Stimulated activated CD4-positive, alpha-beta T cell treated with anti-CD3 and anti-CD28 coated beads, Interleukin-15, amount 100 ng/mL, for 1 hour (primary cell): ENCODE results near the gene RAB3GAP2.
"Not testable (repeated sequence)": the region's sequence is repeated elsewhere in the genome, so short reads cannot be mapped to it uniquely, and the experiment has no call there.

Experiments used
- DNase-seq, 2 donors: peaks; one replicate each; pipeline ENCODE4 v3.0.0-alpha.2; 2020; ENCODE audit warnings: low read depth in 1 of 2, low spot score in 1 of 2

The RAB3GAP2 gene

GRCh38 chr1:220149742-220150141 is 122.5 kb downstream of the RAB3GAP2 start:
- no peak for DNase-seq

DNA sequence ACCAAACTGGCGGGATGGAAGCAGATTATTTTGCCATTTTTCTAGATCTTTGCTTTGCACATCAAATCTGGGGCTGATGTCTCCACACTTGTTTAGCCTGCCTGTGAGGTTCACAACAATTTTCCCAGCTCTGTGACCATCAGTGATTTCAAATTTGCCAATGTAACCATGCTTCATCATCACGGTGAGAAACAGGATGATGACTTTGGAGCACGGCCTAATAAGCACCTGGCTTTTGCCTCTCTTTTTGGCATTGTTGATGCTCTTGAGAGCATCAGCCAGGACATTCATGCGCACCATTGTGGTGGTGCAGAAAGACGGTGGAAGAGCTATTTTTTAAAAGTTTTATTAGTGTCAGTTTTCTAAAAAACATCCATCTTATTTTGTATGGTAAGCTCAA is 128.2 kb downstream of the RAB3GAP2 start:
- DNase-seq: no peak

GRCh38 chr1:220139966-220140365 is 132.3 kb downstream of the RAB3GAP2 start:
- DNase-seq: no peak

- DNase-seq: no peak
Measured at GRCh38 chr1:220137019-220137786, 135.1 kb downstream of the RAB3GAP2 start.

DNA sequence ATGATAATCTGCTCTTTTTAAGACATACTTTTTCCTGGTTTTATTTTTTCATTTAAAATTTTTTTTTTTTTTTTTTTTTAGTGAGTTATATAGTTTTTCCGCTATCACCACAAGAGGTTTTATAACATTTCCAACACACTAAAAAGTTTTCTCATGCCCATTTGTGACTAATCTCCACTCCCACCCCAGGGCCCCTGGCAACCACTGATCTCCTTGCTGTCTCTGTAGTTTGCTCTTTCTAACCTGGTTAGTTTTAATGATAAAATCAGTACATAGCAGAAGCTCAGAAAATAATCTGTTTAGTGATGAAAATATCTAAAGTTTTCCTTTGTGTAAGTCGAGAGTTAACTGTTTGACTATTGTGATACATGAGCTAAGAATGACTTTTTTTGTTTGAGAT is 136.5 kb downstream of the RAB3GAP2 start:
- no peak for DNase-seq

DNA sequence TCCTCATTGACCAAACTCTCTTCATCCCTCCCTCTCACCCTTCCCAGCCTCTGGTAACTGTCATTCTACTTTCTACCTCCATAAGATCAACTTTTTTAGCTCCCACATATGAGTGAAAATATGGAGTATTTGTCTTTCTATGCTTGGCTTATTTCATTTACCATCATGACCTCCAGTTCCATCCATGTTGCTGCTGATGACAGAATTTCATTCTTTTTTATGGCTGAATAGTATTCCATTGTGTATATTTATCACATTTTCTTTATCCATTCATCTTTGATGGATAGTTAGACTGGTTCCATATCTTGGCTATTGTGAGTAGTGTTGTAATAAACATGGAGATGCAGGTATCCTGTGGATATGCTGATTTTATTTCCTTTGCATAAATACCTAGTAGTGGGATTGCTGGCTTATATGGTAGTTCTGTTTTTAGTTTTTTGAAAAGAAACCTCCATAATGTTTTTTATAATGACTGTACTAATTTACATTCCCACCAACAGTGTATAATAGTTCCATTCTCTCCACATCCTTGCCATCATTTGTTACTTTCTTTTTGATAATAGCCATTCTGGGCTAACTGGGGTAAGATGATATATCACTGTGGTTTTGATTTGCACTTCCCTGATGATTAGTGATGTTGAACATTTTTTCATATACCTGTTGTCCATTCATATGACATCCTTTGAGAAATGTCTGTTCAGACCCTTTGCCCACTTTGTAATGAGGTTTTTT is 142.6 kb downstream of the RAB3GAP2 start:
- DNase-seq: no peak

DNA sequence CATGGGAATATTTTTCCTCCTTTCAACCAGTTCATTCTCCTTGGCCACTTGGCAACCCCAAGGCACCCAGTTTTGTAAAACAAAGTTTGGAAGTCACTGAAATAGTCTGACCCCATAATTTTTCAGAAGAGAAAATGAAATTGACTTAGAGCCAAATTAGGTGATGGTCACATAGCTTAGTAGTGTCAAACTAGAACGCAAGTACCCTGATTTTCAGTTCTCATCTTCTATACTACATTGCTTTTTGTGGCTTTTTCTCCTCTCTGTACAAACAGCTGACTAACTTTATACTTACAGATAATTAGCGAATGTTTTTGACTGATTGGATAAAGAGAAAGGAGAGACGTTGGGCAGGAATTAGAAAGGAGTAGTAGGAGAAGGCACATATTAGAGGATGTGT is 145.2 kb downstream of the RAB3GAP2 start:
- no peak for DNase-seq

- no peak for DNase-seq
Measured at GRCh38 chr1:220124542-220124941, 147.7 kb downstream of the RAB3GAP2 start.

GRCh38 chr1:220123889-220124288 is 148.4 kb downstream of the RAB3GAP2 start:
- no peak for DNase-seq

DNA sequence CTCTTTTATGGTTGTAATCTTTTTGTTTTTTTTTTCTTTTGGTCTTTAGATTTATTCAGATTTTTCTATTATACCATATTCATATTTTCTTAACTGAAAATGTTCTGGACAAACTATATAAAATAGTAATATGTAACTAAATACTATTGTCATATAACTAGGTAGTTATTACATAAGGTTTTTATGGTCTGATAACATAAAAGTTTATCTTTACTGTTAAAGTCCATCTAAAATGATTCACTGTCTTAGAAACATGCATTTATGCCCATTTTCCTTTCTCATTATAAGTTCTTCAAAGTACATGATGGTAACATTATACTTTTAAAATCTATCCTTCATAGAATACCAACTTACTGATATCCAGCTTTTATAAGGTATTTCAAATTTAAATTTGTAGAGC is 149.2 kb downstream of the RAB3GAP2 start:
- no peak for DNase-seq

DNA sequence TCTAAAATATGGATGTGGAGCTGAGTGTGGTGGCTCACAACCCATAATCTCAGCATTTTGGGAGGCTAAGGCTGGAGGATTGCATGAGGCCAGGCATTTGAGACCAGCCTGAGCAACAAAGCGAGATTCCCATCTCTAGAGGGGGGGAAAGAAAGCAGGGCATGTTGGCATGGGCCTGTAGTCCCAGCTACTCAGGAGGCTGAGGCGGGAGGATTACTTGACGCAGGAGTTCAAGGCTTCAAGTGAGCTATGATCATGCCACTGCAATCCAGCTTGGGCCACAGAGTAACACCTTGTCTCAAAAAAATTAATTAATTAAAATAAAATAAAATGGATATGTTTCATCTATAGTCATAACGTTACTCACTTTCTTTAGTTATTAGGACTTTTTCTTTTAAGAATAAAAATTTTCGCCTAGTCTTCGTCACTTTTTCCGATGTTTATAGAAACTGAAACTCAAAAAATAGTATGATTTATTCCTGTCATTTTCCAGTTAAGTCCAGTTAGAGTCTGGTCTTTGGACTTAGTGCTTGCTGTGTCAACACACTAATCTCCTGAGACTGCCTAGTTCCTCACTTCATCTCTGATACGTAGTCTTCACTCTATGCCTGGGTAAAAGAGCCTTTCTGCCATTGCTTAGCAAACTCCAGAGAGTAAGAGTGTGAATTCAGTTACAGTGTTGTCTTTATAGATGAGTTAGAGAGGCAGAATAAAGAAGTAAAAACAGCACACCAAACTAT is 150.3 kb downstream of the RAB3GAP2 start:
- no peak for DNase-seq

DNA sequence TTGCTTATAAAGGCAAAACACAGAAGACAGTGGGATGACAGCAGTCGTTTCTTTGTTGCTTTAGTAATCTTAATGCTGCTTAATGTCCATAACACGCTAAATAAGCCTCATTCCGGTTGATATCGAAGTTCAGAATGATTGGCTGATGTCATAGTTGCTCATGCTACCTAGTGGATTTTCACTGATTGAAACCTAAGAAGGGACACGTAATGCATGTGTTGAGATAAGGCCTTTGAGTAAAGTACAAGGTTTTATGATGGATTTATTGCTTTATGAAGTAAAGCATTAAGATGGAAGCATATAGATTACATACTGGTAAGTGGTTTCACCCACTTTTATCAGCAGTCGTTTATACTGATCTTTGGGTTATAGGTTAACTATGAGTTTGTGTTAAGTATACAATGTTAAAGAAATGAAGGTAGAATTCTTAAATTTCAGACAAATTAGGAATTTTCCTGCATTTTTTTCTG is 153.2 kb downstream of the RAB3GAP2 start:
- no peak for DNase-seq

- DNase-seq: no peak
Measured at GRCh38 chr1:220113136-220113695, 159.0 kb downstream of the RAB3GAP2 start.

DNA sequence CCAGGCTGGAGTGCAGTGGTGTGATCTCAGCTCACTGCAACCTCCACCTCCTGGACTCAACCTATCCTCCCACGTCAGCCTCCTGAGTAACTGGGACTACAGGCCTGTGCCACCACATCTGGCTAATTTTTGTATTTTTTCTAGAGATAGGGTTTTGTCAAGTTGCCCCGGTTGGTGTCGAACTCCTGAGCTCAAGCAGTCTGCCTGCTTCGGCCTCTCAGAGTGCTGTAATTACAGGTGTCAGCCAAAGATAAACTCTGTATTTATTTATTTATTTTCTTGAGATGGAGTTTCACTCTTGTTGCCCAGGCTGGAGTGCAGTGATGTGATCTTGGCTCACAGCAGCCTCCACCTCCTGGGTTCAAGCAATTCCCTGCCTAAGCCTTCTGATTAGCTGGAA is 159.7 kb downstream of the RAB3GAP2 start:
- DNase-seq: not testable (repeated sequence)

- not testable (repeated sequence) for DNase-seq
Measured at GRCh38 chr1:220110473-220110872, 161.8 kb downstream of the RAB3GAP2 start.

DNA sequence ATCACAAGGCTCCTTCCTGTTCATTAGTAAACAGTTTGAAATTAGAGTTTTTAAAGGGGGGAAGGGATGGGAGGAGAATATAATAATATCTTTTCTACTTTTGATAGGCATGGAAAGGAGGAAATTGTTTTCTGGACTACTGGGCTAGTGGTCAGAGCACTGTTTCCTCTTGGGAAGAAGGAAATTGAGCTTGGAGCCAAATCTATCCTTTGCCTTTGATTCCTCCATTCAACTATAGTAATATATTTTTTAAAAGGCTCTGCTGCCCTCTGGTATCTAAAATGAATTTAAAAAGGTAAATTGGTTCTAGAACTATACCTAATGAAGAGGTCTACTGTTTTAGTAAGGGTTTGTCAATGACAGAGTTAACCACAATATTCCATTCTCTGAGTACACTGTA is 172.4 kb downstream of the RAB3GAP2 start:
- no peak for DNase-seq
